SU-DHL-6 (cell line): Measurements from ENCODE around the gene SH3BGR.

Experiments
- H2AFZ ChIP-seq: fragments of 200-600 bp; sonication (generic); 2 replicates; pipeline ENCODE4 v1.6.1; 2014; ENCODE audit warnings: low read depth, mild to moderate bottlenecking, moderate library complexity, mixed read lengths, antibody characterized with exemption, low read length; ENCODE audit not compliant: severe bottlenecking
- H3F3A ChIP-seq: fragments of 200-600 bp; shearing (Covaris generic); 2 replicates; pipeline ENCODE4 v1.6.0; 2016; ENCODE audit warnings: antibody characterized with exemption, mild to moderate bottlenecking; ENCODE audit not compliant: insufficient read depth
- H3K27ac ChIP-seq: fragments of 200-600 bp; sonication (generic); 2 replicates; pipeline ENCODE4 v1.5.1; 2016; ENCODE audit warnings: low read depth, mild to moderate bottlenecking, low read length, moderate library complexity, mixed read lengths
- H3K27me3 ChIP-seq: fragments of 200-600 bp; sonication (generic), shearing (Covaris generic); 2 replicates; pipeline ENCODE4 v1.6.0; 2014; ENCODE audit warnings: mild to moderate bottlenecking, low read length
- H3K36me3 ChIP-seq: fragments of 200-600 bp; sonication (generic); 2 replicates; pipeline ENCODE4 v1.6.1; 2014; ENCODE audit warnings: mild to moderate bottlenecking, low read length, mixed read lengths
- H3K4me2 ChIP-seq: fragments of 300-600, 200-600 bp; shearing (Covaris generic), sonication (generic); 2 replicates; pipeline ENCODE4 v1.6.0; 2014; ENCODE audit warnings: low read length, low read depth, mild to moderate bottlenecking; ENCODE audit not compliant: poor library complexity, severe bottlenecking
- H3K4me3 ChIP-seq: fragments of 200-600 bp; sonication (generic); 2 replicates; pipeline ENCODE4 v1.5.1; 2014; ENCODE audit warnings: antibody characterized with exemption, low read length, mild to moderate bottlenecking, mixed read lengths; ENCODE audit not compliant: insufficient read depth, poor library complexity, severe bottlenecking
- H3K79me2 ChIP-seq: fragments of 200-600 bp; sonication (generic); 2 replicates; pipeline ENCODE4 v1.6.1; 2014; ENCODE audit warnings: mild to moderate bottlenecking, low read length, moderate library complexity; ENCODE audit not compliant: insufficient read depth
- H3K9ac ChIP-seq: fragments of 200-600 bp; sonication (generic); 2 replicates; pipeline ENCODE4 v1.7.0; 2014; ENCODE audit warnings: mild to moderate bottlenecking, low read length
- H3K9me2 ChIP-seq: fragments of 200-600 bp; sonication (generic); replicated peaks from 2 replicates; pipeline ENCODE4 v1.6.1; 2014; ENCODE audit warnings: low read length; ENCODE audit not compliant: insufficient read depth
- H3K9me3 ChIP-seq: fragments of 200-600 bp; sonication (generic); 2 replicates; pipeline ENCODE4 v1.6.1; 2014; ENCODE audit warnings: low read length, mixed read lengths; ENCODE audit not compliant: insufficient read depth
- H4K20me1 ChIP-seq: fragments of 200-600 bp; sonication (generic); 2 replicates; pipeline ENCODE4 v1.6.1; 2014; ENCODE audit warnings: low read depth, mild to moderate bottlenecking, antibody characterized with exemption, low read length, moderate library complexity, mixed read lengths
- CTCF ChIP-seq: fragments of 200-600 bp; sonication (generic); IDR thresholded peaks from one replicate; pipeline ENCODE4 v1.5.1; 2017; ENCODE audit warnings: antibody characterized with exemption, mild to moderate bottlenecking, low read length, moderate library complexity; ENCODE audit not compliant: insufficient read depth, poor library complexity, severe bottlenecking
- EZH2phosphoT487 ChIP-seq: fragments of 200-600 bp; sonication (generic), shearing (Covaris generic); conservative IDR thresholded peaks from 2 replicates; pipeline ENCODE4 v1.6.1; 2018; ENCODE audit warnings: mild to moderate bottlenecking, antibody characterized with exemption, low read length, moderate library complexity, mixed read lengths

Gene SH3BGR

GRCh38 chr21:39474611-39475010 lies 22.8 kb downstream of the SH3BGR start:
- Histone ChIP-seq H3K27me3 (no peaks in the 10 kb centered on the region), H3K4me3 (no peak overlapping the region), H2AFZ (no peak overlapping the region), H3K36me3 (no peaks in the 10 kb centered on the region), H3F3A (no peaks in the 10 kb centered on the region), H3K9ac (no peak overlapping the region), H3K79me2 (no peaks in the 10 kb centered on the region), H4K20me1 (no peaks in the 10 kb centered on the region), H3K9me3 (no peaks in the 10 kb centered on the region), H3K9me2 (no peaks in the 10 kb centered on the region), H3K27ac (no peak overlapping the region), H3K4me2 (no peak overlapping the region)
- TF ChIP-seq EZH2phosphoT487 (no peak), CTCF (no peak)

- Histone ChIP-seq H3F3A (no peaks in the 10 kb centered on the region), H3K27me3 (no peaks in the 10 kb centered on the region), H3K4me2 (no peak overlapping the region), H4K20me1 (no peaks in the 10 kb centered on the region), H3K9me2 (no peaks in the 10 kb centered on the region), H3K9ac (no peak overlapping the region), H3K9me3 (no peaks in the 10 kb centered on the region), H3K27ac (no peak overlapping the region), H3K4me3 (no peak overlapping the region), H2AFZ (no peak overlapping the region), H3K36me3 (no peaks in the 10 kb centered on the region), H3K79me2 (no peaks in the 10 kb centered on the region)
- TF ChIP-seq CTCF (no peak), EZH2phosphoT487 (no peak)
Observed at GRCh38 chr21:39479164-39479813, 27.5 kb downstream of the SH3BGR start.

GRCh38 chr21:39479814-39480182 lies 28.0 kb downstream of the SH3BGR start:
- no peaks in the 10 kb centered on the region for H3K9me2 ChIP-seq
- no peaks in the 10 kb centered on the region for H4K20me1 ChIP-seq
- no peaks in the 10 kb centered on the region for H3K79me2 ChIP-seq
- TF ChIP-seq CTCF (no peak), EZH2phosphoT487 (no peak)
- H3K4me2 ChIP-seq: no peak overlapping the region
- no peak overlapping the region for H3K4me3 ChIP-seq
- H2AFZ ChIP-seq: no peak overlapping the region
- H3F3A ChIP-seq: no peaks in the 10 kb centered on the region
- no peak overlapping the region for H3K27ac ChIP-seq
- no peaks in the 10 kb centered on the region for H3K36me3 ChIP-seq
- H3K27me3 ChIP-seq: no peaks in the 10 kb centered on the region
- H3K9me3 ChIP-seq: no peaks in the 10 kb centered on the region
- no peak overlapping the region for H3K9ac ChIP-seq
